ENCODE measurements around the gene MYLIP. TPM values are rescaled to one million over a fixed set of nuclear protein-coding genes. Genes with fewer than 3 reads are reported as not detected.

MYLIP gene
- total RNA-seq, 1 experiment from 2014 or later = 50.0 TPM

DNA sequence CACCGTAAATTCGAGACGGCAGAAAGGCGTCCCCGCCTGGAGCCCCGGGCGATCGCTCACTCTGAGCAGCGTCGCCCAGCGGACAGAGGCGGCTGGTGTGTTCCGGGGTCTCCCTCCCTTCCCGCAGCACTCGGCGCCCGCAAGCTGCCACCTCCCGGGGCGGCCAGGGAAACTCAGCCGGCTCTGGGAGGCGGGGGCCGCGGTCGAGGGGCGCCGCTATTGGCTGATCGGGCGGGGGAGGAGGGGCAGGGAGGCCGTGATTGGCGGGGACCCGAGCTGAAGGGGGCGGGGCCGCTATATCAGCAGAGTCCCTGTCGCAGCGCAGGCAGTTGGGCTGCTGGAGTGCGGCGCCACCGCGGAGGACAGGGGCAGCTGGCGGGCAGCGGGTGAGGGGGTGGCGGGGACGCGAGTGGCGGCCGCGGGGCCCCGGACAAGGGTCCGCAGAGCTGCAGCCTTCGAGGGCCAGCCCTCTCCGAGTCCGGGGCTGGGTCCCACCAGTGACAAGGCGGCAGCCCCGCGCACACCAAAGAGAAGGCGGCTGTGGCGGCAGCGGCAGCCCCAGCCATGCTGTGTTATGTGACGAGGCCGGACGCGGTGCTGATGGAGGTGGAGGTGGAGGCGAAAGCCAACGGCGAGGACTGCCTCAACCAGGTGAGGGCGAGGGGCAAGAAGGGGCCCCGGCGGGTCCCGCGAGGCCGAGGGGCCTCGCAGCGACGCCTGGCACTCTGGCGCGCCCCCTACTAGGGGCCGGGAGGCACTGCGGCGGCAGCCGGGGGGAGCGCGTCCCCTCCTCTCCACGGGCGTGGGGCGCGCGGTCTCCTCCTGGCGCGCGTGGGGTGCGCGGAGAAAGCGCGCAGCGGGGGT is at the start of gene MYLIP (continued):
- TF ChIP-seq ARID4B (CRISPR knock-in tag; IDR thresholded peaks at IDR 0.05; ENCODE audit: borderline replicate concordance) (no peak; the same call in none of the 2 replicates), ZNF671 (CRISPR knock-in tag; IDR thresholded peaks at IDR 0.05) (0 out of 2 replicates have a peak, but pooled peaks have one; percentile 77), TCF7 (CRISPR knock-in tag; IDR thresholded peaks at IDR 0.05; ENCODE audit: low read depth) (peak; percentile 26; the same call in 1 of the 2 replicates), ZNF512 (CRISPR knock-in tag; IDR thresholded peaks at IDR 0.05; ENCODE audit: borderline replicate concordance) (no peak), ATF1 (CRISPR knock-in tag; IDR thresholded peaks at IDR 0.05) (no peak; the same call in 1 of the 2 replicates), ETV6 (CRISPR knock-in tag; IDR thresholded peaks at IDR 0.05) (no peak; the same call in 1 of the 2 replicates), AR (CRISPR knock-in tag; IDR thresholded peaks at IDR 0.05) (peak; percentile 54; the same call in 1 of the 2 replicates), NFATC4 (CRISPR knock-in tag; IDR thresholded peaks at IDR 0.05) (peak; percentile 66; the same call in 1 of the 2 replicates), IRF1 (CRISPR knock-in tag; IDR thresholded peaks at IDR 0.05) (no peak), ZBTB21 (CRISPR knock-in tag; IDR thresholded peaks at IDR 0.05; ENCODE audit: borderline replicate concordance) (no peak), ELF4 (CRISPR knock-in tag; IDR thresholded peaks at IDR 0.05; ENCODE audit: low read depth) (peak; percentile 43; the same call in 1 of the 2 replicates), ATF3 (CRISPR knock-in tag; conservative IDR thresholded peaks at IDR 0.05) (no peak), NFYB (CRISPR knock-in tag; conservative IDR thresholded peaks at IDR 0.05; ENCODE audit: low read depth) (peak; percentile 88)
- TF ChIP-seq, protein P1, sequence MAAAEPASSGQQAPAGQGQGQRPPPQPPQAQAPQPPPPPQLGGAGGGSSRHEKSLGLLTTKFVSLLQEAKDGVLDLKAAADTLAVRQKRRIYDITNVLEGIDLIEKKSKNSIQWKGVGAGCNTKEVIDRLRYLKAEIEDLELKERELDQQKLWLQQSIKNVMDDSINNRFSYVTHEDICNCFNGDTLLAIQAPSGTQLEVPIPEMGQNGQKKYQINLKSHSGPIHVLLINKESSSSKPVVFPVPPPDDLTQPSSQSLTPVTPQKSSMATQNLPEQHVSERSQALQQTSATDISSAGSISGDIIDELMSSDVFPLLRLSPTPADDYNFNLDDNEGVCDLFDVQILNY (CRISPR knock-in tag; IDR thresholded peaks at IDR 0.05) = no peak
